Body of pancreas (tissue), 4 donors: Measurements from ENCODE around the gene GSDMA.

Experiments used
- CTCF ChIP-seq, 7 experiments: fragments of 450-650 bp in 4 of 7; fragments of 200-600 bp in 3 of 7; sonication (generic) in 3 of 7; IDR thresholded peaks; one replicate each; pipeline ENCODE4 v1.5.1; 2016 to 2019; ENCODE audit warnings: antibody characterized with exemption in 7 of 7
- POLR2A ChIP-seq, 3 donors: fragments of 450-650 bp; IDR thresholded peaks; one replicate each; pipeline ENCODE4 v1.6.1; 2016; ENCODE audit warnings: antibody characterized with exemption in 3 of 3, mild to moderate bottlenecking in 2 of 3

DNA sequence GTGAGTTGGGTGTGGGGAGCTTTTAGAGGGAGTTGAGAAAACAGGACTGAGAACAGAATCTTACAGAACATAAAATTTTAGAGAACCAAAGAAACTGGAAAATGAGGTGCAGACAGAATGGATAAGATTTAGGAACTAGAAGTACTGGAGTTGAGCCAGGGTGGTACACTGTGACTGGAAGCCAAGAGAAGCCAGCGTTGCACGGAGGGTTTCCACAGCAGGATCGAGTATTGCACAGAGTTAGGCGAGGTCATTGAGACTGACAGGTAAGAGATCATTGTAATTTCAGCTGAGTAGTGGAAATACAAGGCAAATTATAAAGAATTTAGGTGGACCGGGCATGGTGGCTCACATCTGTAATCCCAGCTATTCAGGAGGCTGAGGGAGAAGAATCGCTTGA, 6.6 kb downstream of the GSDMA start:
- TF ChIP-seq CTCF (IDR thresholded peaks at IDR 0.05) (no peak), POLR2A (IDR thresholded peaks at IDR 0.05) (no peak)
